NB4 (cell line): Measurements from ENCODE around the gene NFYC.

Source experiments
- CTCF ChIP-seq: IDR thresholded peaks from one replicate; pipeline ENCODE4 v1.5.1; 2012; ENCODE audit warnings: low read depth, low read length
- MAX ChIP-seq: IDR thresholded peaks from 2 replicates; pipeline ENCODE4 v1.6.1; 2011; ENCODE audit warnings: low read depth, low read length
- MYC ChIP-seq: IDR thresholded peaks from 2 replicates; pipeline ENCODE4 v1.6.1; 2011; ENCODE audit warnings: low read depth, low read length
- POLR2A ChIP-seq: IDR thresholded peaks from 2 replicates; pipeline ENCODE4 v1.6.1; 2011; ENCODE audit warnings: mild to moderate bottlenecking; ENCODE audit not compliant: insufficient read length; ENCODE audit errors: extremely low read depth

DNA sequence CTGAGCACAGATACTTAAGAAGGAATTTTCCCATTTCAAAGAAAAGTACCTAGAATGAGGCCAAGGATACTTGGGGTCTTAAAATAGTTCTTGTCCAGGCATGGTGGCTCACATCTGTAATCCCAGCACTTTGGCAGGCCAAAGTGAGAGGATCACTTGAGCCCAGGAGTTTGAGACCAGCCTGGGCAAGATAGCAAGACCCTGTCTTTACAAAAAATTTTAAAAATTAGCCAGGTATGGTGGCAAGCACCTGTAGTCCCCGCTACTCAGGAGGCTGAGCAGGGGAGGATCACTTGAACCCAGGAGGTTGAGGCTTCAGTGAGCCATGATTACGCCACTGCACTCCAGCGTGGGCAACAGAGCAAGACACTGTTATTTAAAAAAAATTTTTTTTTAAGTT is 29.0 kb downstream of the NFYC start:
- TF ChIP-seq CTCF (no peak), POLR2A (no peak), MAX (no peak), MYC (no peak)
